Measurements from ENCODE around the gene PPP1R9B. TPM values are rescaled to one million over a fixed set of nuclear protein-coding genes. Genes with fewer than 3 reads are reported as not detected.

Gene PPP1R9B
- total RNA-seq, 1 experiment from 2014 or later, result 21.7 TPM

- Mint-ChIP-seq H3K4me3 (no peak overlapping the region), H3K9me3 (no peaks in the 10 kb centered on the region), H3K27me3 (ENCODE audit: low read depth) (peaks cover 32% of the 10 kb centered on the region), H3K4me1 (peaks cover 18% of the 10 kb centered on the region), H3K36me3 (no peaks in the 10 kb centered on the region), H3K27ac (no peak overlapping the region)
- ChIA-PET POLR2A (no interaction called here), CTCF (interaction anchor here (1.2 to 3.5 kb wide), 3 partner anchors 12 to 233 kb away, joined by 3 to 10 read pairs (median 7); partner anchors contain the start of gene LRRC59)
- no peak for DNase-seq (ENCODE audit: low spot score)
- TF ChIP-seq ZNF425 (CRISPR knock-in tag; conservative IDR thresholded peaks at IDR 0.05), result no peak
- no peak for TF ChIP-seq NR3C1 (CRISPR knock-in tag; conservative IDR thresholded peaks at IDR 0.05; ENCODE audit: low read depth)
- TF ChIP-seq IRF1 (CRISPR knock-in tag; IDR thresholded peaks at IDR 0.05), result no peak
- TF ChIP-seq ZNF532 (CRISPR knock-in tag; IDR thresholded peaks at IDR 0.05; ENCODE audit: borderline replicate concordance), result no peak
- TF ChIP-seq FOXJ3 (CRISPR knock-in tag; IDR thresholded peaks at IDR 0.05; ENCODE audit: borderline replicate concordance), result no peak
- no peak for TF ChIP-seq SMAD3 (CRISPR knock-in tag; IDR thresholded peaks at IDR 0.05; ENCODE audit: borderline replicate concordance)
- no peak for TF ChIP-seq GRHL2 (CRISPR knock-in tag; IDR thresholded peaks at IDR 0.05; ENCODE audit: insufficient replicate concordance, severe bottlenecking)
- no peak for TF ChIP-seq ATF2 (CRISPR knock-in tag; IDR thresholded peaks at IDR 0.05; ENCODE audit: borderline replicate concordance, low read depth)
- no peak for TF ChIP-seq MAX (CRISPR knock-in tag; IDR thresholded peaks at IDR 0.05)
- TF ChIP-seq STAT6 (CRISPR knock-in tag; conservative IDR thresholded peaks at IDR 0.05; ENCODE audit: low read depth), result no peak
- no peak for TF ChIP-seq ESRRA (CRISPR knock-in tag; IDR thresholded peaks at IDR 0.05; ENCODE audit: borderline replicate concordance)
- TF ChIP-seq RORB (CRISPR knock-in tag; IDR thresholded peaks at IDR 0.05), result no peak
- no peak for TF ChIP-seq NFATC4 (CRISPR knock-in tag; IDR thresholded peaks at IDR 0.05)
- no peak for TF ChIP-seq ETV6 (CRISPR knock-in tag; IDR thresholded peaks at IDR 0.05)
- TF ChIP-seq ZNF281 (CRISPR knock-in tag; IDR thresholded peaks at IDR 0.05), result no peak
- no peak for ATAC-seq
Observed at GRCh38 chr17:50164697-50164988, 14.2 kb upstream of the PPP1R9B start.

All from WTC11 (cell line).